Body of pancreas (tissue), 4 donors: Measurements from ENCODE around the gene KCNJ6.

ENCODE experiments used
- CTCF ChIP-seq, 7 experiments: fragments of 450-650 bp in 4 of 7; fragments of 200-600 bp in 3 of 7; sonication (generic) in 3 of 7; IDR thresholded peaks; one replicate each; pipeline ENCODE4 v1.5.1; 2016 to 2019; ENCODE audit warnings: antibody characterized with exemption in 7 of 7
- POLR2A ChIP-seq, 3 donors: fragments of 450-650 bp; IDR thresholded peaks; one replicate each; pipeline ENCODE4 v1.6.1; 2016; ENCODE audit warnings: antibody characterized with exemption in 3 of 3, mild to moderate bottlenecking in 2 of 3

GRCh38 chr21:37876561-37876960 lies 39.7 kb downstream of the KCNJ6 start:
- TF ChIP-seq CTCF (IDR thresholded peaks at IDR 0.05) (no peak), POLR2A (IDR thresholded peaks at IDR 0.05) (no peak)
